SU-DHL-6 (cell line): ENCODE measurements around the gene NDUFC2.

Experiments used
- CTCF ChIP-seq: fragments of 200-600 bp; sonication (generic); IDR thresholded peaks from one replicate; pipeline ENCODE4 v1.5.1; 2017; ENCODE audit warnings: antibody characterized with exemption, mild to moderate bottlenecking, low read length, moderate library complexity; ENCODE audit not compliant: insufficient read depth, poor library complexity, severe bottlenecking
- EZH2phosphoT487 ChIP-seq: fragments of 200-600 bp; sonication (generic), shearing (Covaris generic); conservative IDR thresholded peaks from 2 replicates; pipeline ENCODE4 v1.6.1; 2018; ENCODE audit warnings: mild to moderate bottlenecking, antibody characterized with exemption, low read length, moderate library complexity, mixed read lengths

GRCh38 chr11:78061088-78061920 is 18.4 kb downstream of the NDUFC2 start:
- TF ChIP-seq CTCF (no peak), EZH2phosphoT487 (no peak)
